GM19468 (cell line): Measurements from ENCODE around the gene SLC9C1.

Experiments used
- ATAC-seq: cut with Tn5 transposase; IDR thresholded peaks from one replicate; pipeline ENCODE4 v1.9.1; 2021; ENCODE audit warnings: mild to moderate bottlenecking, moderate library complexity, moderate number of reproducible peaks; ENCODE audit not compliant: unreplicated experiment; ENCODE audit errors: extremely low read depth

The SLC9C1 gene

DNA sequence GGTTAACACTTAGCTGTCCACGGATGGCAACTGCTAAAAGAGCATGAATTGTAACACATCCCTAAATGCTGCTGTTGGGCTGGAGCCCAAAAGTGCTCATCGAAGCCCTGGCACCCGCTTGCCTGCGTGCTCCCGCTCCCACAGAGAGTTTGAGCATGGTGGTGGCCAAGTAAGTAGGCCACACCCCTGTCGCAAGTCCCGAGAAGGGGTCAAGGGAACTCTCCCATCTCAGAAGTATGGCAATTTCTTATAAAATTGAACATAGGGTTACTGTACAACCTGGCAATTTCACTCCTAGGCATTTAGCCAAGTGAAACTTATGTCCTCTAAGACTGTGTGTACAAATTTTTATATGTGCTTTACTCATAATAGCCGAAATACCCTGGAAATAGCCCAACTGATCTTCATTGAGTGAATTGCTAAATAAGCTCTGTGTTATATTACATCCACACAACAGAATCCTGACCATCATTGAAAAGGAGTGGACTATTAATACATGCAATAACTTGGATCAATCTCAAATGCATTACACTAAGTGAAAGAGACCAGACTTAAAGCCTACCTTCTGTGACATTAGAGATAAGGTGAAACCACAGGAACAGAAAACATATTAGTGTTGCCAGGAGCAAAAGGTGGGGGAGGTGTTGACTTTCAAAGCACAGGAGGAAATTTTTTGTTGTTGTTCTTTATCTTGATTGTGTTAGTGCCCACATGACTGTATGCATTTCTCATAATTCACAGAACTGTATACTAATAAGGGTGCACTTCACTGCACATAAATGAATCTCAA is 159.5 kb downstream of the SLC9C1 start:
- no peak for ATAC-seq

DNA sequence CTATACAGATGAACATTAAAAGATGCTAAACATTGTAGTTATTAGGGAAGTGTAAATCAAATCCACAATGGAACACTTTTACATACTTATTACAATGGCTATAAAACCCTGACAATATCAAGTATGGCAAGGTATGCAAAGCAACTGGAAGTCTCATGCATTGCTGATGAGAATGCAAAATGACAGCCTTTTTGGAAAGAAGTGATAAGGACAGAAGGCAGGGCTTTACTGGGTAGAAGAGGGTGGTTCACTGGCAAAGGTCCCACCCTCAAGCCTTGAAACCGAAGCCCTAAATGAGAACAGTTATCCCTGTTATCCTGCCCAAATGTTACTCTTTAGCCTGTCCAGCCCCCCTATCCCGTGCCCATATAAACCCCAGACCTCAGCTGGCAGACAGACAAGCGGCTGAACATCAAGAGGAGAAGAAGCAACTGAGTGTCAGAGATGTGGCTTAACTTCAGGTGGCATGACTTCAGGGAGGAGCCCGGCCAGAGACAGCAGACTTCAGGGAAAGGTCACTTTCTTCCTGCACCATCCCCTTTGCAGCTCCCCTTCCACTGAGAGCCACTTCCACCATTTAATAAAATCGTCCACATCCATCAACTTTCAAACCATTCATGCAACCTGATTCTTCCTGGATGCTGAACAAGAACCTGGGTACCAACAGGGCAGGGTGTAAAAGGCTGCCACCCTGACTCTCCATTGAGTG is 160.2 kb downstream of the SLC9C1 start:
- no peak for ATAC-seq

DNA sequence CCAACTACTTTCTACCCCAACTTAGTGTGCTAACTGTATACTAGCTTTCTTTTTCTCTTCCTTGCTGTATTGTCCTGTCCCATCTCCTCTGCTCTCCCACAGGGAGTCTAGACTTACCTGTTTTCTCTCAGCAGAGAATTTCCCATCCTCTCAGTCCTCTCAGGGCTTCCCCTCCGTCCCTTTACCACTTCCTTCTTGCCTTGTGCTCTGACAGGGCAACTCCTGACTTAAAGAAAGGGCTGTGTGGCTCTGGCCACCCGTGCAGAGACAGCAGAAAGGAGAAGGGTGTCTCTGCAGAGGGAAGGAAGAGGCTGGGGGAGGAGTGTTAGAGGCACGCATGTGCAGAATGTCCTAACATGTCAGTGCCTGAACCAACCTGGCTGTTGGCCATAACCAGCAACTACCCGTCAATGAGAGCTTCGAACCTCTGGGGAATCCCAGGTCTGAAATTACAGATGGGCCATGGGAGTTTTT is 161.0 kb downstream of the SLC9C1 start, which contains the start of gene GCSAM:
Gene GCSAM (minus strand): TSS at position 274 of the 474 bp plus-strand sequence. CDS start 128 bp downstream, at position 146.
- ATAC-seq = peak; percentile 54

DNA sequence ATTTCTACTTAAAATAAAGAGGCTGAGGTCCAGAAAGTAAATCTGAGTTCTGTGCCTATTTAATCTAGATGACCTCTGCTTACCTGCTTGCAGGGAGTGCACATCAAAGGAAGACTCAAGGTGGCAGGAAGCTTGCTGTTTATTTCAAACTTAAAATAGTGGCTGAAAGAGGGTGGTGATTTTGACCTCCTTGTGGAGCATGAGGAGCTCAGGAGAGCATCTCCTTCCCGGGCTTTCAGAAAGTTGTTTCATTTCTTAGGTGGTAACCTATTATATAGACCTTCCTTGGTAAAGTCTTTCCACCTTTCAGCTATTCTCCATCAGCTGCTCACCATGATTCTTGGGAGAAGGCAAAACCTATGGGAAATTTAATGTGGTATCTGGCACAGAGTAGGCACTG is 161.5 kb downstream of the SLC9C1 start:
- no peak for ATAC-seq

DNA sequence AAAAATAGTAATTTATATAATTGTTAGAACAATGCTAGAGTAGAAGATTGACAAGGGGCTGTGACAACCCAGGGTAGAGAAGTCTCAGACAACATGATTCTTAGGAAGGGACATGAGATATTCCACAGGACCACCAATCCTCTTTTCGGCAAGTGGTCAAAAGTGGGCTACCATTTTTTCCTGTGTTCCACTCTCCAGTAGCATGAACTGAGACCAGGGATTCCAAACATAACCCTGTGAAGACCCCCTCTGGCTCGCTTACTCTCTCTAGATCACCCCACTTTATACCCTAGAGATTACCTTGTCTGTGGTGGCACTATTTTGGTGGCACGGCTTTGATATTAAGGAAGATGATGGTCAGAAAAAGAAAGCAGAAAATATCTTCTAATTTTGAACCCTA is 161.9 kb downstream of the SLC9C1 start:
- no peak for ATAC-seq

DNA sequence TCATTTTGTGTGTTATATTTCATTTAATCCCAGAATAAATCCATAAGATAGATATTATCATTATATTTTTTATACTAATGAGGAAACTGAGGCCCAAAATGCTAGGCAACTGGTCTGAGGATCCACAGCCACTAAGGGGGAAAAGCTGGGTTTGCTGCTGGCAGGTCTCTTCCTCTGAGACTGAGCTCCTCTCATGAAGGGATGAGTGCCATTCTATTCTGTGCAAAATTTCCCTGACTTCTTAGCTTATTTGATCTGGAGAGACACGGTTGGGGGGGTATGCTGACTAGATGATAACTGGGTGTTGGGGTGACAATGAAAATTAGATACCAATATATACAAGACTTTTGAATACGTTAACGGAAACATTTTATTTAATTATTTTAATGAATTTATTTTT is 162.9 kb downstream of the SLC9C1 start:
- no peak for ATAC-seq

DNA sequence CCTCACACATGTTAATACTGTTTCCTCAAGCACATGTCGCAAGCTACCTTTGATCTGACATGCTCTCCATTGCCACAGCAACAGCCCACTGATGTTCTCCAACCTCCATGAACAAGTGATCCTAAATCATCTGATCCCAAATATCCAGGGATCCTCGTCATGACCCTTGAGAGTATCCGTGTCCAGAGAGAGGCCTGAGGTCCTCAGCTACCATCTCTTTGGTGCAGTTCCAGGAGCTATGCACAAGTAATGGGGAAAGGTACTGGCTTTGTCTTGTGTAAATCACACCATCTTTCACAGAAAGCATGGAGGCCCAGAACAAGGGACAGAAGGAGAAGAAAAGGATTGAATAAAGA is 163.4 kb downstream of the SLC9C1 start:
- ATAC-seq = no peak

DNA sequence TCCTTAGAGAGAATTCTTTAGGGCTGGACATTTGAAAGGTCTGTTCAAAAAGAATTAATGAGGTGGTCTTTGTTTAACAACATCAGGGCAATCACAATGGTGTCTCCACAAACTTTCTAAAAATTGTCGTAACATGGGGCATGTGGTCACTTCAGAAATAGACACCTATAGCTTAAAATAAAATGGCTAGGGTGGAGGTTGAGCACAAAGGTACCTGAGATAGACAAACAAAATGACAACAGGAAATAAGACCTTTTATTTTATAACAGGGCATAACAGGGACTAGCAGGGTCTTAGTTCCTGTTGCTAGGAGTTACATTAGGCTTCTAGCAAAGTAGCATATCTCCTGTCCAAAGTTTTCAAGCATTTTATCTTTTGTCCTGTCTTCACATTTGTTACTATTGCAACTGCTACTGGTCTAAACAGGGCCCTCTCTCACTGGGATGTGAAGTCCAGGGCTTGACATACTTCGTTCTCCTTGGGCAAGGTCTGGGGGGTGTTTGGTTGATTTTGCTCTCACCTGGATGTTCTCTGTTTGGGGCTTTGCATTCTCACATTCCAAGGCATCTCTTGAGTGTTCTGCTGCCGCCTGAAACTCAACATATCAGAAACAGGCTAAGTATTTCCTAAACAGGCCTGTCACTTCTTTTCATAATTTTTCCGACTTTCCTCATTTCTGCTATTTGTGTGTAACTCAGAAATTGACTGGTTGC is 163.9 kb downstream of the SLC9C1 start:
- no peak for ATAC-seq

DNA sequence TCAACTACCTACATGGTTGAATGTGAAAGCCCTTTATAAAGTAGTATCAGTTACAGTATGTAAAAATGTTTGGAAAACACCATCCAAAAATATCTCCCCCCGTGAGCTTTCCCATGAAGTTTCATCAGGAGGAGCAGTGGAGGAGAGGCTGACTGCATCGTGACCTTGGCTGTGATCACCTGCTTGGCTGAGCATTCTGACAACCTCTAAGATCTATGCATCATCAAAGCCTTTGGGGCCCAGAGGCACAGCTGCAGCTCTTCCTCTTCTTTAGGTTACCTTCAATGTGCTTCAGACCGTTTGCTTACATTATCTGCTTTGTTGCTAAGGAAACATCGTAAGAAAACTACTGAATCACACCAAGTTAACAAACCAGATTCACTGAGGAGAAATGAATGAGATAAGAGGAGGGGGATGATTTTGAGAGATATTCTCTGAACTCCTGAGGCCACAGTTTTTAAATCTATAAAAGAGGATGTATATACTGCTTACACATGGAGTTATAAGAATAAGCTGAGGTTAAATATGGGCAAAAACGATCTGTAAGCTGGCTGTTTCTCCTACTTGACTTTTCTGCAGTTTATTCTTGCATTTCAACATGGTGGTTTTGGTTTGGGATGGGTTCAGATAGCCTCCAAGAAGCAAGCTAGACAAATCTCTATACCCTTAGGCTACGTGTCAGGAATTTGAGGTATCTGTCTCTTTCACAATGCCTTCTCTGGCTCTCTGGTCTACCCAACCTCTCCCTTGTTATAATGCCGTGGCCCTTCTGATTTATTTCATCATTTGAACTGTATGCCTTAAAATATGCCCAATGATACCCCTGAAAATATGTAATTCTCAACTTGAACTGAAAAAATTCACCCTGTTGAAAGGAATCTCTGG is 164.9 kb downstream of the SLC9C1 start:
- ATAC-seq = no peak

DNA sequence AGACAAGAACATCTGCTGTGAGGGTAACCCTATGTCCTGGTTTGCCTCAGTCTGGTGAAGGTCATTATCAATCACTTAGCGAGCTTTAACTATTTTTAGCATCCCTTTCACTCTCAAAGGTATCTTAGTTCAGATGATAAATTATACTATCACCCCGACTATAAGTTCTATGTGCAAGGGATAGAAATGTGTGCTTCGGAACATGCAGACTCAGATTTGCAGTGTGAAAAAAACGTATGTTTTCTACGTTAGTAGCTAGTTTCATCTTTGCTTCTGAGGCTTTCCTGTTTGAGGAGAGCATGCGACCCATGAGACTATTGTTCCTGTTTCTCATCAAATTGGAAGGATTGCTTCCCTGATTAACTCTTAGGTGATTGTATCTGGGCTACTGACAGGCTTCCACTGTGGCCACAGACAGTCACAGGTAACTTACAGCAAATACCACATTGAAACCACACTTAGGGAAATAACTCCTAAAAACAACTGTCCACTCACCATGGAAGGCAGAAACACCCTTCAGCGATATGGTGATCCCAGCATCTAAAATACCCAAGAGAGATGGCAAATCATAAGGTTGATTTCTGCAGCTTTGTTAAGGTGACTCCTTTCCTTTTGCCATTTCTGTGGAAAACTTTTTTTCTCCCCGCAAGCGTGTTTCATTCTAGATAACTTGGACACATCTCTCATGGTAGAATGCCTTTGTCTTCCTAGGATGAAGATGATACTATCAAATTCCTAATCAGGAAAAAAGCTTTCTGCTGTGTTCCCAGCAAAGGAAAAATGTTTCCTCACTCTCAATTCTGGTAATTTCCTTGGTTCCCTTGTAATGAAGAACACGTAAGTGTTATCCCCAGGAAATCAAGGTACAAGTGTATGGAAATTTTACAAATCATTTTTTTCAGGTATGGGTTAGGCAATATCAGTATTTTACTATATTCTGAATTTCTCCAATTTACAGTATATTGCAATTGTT is 166.2 kb downstream of the SLC9C1 start:
- ATAC-seq = no peak

DNA sequence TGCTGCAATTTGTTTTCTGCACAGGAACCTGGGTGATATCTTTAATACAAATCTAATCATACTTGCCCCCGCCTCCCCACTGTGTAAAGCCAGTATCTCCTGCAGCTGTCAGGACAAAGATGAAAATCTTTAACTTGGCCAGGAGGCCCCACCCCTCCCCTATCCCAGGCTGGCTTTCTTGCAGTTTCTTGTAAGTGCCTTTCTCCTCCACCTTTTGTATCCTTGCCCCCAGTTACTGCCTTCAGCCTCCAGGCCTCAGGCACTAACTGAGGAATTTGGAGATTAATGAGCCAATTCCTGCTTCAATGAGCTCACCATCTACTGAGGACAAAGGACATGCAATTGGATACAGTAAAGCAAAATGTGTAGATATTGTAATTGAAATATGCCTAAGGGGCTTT is 167.5 kb downstream of the SLC9C1 start:
- no peak for ATAC-seq

DNA sequence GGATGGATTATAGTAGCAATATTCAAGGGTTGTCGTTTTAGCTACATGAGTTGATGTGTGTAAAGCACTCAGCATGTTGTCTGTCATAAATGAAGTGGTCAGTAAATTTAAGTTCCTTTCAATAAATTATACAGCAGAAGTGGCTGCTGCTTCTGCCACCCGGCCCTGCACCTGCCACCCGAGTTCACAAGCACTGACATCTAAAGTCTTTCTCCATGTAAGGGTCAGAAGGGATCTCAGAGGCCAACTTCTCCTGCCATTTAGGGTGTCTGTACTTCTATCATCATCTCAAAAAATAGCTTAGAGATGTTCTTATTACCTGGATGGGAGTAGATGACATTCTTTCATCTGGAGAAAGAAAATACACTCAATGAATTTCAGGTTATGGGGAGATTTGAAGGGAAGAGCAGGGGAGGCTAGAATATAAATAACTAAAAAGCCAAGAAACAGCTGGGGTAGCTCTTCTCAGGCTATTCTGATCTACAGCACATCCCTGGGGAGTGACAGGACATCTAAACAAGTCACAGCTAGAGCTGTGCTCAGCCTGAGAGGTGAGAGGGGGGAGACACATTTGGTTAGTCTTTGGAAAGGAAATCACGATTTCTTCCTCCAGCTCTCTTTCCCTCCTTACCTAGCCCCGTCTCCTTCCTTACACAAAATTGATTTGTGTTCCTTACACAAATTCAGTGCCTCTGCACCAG is 169.0 kb downstream of the SLC9C1 start:
- no peak for ATAC-seq

DNA sequence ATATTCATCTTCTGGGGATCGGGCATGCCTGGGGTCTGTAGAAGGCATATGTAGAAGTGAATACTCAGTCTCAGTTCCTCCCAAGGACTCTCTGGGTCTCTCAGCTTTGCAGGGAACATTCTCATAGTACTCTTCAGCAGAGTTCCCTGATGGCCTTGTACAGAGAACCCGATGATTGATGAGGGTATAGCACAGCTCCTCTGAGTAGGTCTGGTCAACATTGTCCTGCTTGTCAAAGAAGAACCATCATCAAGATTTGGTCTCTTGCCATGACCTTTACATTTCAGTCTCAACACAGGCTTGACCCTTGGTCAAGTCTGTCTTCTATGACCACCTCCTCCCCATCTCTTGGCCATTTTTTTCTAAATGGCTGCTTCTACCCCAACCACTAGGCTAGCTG is 170.5 kb downstream of the SLC9C1 start:
- ATAC-seq = no peak

DNA sequence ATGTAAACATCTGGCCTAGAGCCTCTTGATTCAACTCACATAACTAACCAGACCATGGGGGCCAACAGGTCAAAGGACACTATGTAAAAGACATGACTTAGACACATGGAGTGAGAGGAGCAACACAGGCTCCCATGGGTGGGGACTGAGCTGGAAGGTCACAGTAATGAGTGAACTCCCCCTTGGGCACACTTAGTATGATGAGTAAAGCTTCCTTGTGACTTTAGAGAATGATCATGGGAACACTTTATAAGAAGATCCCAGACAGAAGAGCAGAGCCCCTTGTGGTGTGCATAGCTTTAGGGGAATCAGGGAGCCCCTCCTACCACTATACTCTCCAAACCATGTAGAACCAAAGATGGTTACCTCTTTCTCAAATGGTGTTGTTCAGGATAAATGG is 171.1 kb downstream of the SLC9C1 start:
- no peak for ATAC-seq

DNA sequence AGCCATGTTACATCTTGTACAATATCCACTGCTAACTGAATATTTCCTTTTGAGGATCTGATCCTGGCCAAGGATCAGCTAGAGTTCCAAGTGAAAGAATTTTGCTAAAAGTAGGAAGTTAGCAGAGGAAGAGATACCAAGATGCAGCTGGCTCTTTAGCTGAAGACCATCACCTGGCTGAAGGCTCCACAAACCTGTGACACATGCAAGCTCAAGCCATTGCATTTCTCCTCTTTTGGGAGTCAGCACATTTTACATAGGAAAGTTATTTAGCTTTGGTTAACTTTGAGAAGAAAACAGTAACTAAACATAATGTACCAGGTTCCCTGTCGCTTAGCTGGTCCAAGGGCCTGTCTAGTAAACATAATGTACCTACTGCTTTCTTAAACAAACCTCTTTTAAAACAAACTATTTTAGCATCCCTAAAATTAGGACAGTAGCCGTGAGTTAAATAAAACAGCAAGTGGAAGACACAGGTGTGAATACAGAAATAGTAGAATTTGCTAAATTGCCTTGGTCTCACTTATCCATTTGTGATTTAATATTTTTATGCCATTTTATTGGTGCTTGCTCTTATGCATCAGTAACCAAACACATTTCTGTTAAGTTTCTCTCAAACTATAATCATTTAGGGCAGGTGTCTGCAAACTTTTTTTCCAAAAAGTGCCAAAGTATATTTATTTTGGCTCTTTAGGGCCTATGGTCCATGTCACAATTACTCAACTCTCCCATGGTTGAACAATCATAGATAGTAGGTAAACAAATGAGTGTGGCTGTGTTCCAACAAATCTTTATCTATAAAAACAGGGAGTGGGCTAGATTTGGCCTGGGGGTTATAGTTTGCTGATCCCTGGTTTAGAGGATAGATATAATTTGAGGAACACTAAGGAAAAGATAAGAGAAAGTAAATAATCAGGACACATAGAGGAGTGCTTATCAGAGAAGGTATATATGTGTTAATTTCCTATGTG is 172.2 kb downstream of the SLC9C1 start:
- ATAC-seq = no peak

DNA sequence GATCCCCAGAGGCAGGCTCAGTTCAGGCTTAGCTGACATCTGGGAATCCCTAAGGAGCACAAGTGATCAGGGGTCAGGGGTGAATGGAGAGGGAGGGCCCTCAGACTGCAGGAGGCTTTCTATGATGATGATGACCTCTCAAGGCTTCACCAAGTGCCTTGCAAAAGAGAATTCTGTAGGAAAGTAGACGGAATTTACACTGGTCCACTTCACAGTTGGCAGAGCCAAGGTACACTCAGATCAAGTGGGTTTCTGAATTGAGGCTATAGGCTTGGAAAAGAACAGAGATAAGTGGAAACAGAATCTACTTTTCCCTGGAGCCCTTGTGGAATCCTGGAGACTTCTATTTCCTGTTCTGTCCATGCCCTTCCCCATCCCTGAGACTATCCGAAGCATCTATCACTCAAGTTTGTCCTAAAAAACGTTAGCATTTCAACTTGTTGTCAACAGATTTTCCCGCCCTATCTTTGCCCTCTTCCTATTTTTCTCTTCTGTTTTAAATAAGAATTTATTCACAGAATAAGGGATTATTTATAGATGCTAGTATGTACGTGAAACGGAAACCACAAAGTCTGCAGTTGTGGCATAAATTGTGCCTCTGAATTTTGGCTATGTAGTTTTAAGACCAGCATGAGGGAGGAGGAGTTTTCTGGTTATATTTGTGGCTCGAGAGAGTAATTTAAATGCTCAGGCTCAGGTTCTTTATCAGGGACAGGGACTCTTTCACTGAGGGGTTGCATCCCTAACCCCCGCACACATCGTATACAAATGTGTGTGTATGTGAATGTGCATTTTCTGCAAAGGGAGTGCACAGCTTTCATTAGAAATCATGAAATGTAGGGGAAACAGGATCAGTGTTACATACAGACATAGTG is 173.8 kb downstream of the SLC9C1 start:
- ATAC-seq = no peak
